ENCODE results near the gene PPP5C. TPM values are rescaled to one million over a fixed set of nuclear protein-coding genes. Genes with fewer than 3 reads are reported as not detected.
A peak's percentile ranks its signal among the peaks of the same experiment; 100 is the strongest.

The PPP5C gene, protein sequence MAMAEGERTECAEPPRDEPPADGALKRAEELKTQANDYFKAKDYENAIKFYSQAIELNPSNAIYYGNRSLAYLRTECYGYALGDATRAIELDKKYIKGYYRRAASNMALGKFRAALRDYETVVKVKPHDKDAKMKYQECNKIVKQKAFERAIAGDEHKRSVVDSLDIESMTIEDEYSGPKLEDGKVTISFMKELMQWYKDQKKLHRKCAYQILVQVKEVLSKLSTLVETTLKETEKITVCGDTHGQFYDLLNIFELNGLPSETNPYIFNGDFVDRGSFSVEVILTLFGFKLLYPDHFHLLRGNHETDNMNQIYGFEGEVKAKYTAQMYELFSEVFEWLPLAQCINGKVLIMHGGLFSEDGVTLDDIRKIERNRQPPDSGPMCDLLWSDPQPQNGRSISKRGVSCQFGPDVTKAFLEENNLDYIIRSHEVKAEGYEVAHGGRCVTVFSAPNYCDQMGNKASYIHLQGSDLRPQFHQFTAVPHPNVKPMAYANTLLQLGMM
- 10 to 100 TPM; 87.4 to 89.2 TPM for total RNA-seq

DNA sequence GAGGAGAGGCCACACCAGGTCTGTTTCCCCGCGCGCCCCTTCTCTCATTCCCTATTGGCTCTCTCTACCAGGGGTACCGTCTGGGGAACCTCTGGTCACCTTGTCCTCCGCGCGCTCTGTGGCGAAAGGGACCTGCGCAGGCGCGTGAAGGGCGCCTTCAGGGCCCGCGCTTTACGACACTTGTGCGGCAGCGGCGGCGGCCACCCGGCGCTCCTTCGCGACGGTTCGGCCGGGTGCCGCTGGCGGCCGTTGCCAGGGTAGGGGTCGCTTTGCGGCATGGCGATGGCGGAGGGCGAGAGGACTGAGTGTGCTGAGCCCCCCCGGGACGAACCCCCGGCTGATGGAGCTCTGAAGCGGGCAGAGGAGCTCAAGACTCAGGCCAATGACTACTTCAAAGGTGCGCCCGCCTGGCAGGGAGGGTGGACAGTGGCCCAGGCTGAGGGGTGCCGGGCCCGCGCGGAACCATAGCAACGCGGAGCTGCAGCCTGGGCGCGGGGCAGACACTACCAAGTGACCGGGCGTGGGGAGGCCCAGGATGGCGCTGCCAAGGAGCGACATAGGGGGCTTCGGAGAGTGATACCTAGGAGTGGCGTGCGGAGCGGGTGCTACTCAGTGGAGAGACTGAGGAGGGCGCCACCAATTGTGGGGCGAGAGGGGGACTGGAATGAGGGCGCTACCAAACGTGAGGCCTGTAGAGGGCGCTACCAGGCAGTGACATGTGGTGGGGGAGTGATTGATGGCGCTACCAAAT lies at the start of gene PPP5C:
TSS of gene PPP5C (plus strand) at position 267 of the 751 bp plus-strand sequence. CDS start at position 277, 10 bp downstream.
- no peaks in the 10 kb centered on the region for H3K9me3 Mint-ChIP-seq

DNA sequence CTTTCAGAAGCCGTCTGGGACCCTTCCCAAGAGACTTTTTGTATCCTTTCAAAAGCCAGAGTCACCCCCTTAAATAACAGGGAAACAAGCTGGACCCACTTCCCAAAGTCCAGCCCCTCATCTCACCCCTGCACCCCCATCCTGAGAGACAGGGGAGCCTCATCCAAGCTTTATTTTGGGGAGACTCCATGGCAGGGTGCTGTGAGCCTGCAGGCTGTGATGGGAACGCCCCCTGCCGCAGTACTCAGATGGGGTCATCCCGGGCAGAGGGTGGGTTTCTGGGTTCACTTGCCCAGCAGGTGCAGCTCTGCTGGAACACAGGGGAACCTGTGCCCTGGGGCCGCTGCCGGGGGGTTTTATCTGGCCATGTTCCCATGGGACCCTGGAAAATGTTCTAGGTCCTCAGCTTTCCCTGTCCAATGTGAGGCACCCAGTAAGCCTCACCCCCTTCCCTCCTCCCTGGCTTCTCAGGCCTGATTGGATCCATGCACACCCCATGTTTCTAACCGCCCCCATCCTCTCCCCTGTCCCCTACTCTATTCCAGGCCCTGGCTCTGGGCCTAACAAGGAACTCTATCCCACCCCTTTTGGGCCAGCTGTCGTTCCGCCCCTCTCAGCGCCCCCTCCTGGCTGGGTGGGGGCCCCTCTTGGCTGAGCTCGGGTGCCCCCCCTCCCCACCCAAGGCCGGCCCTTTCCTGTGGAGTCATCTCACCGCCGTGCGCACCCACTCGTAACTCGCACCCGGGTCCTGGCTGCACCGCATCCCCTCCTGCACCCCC lies 49.0 kb upstream of the PPP5C start:
- CTCF ChIA-PET: interaction anchor here (0.5 kb wide), 1 partner anchor 1069 kb away, joined by 5 read pairs; no protein-coding TSS in a partner anchor
- Mint-ChIP-seq H3K36me3 (ENCODE audit: low read depth) (no peaks in the 10 kb centered on the region), H3K4me1 (ENCODE audit: low read depth) (peaks cover 5% of the 10 kb centered on the region), H3K4me3 (no peak overlapping the region), H3K27ac (no peak overlapping the region), H3K9me3 (no peaks in the 10 kb centered on the region), H3K27me3 (ENCODE audit: low read depth) (peaks cover 27% of the 10 kb centered on the region)
- intact Hi-C loops (cut with micrococcal nuclease): no loop called here
- DNase-seq: no peak

More for the DNA sequence above, at the start of gene PPP5C:
- Mint-ChIP-seq H3K36me3 (ENCODE audit: low read depth) (peaks cover 18% of the 10 kb centered on the region), H3K4me1 (ENCODE audit: low read depth) (peaks cover 42% of the 10 kb centered on the region), H3K27me3 (ENCODE audit: low read depth) (no peaks in the 10 kb centered on the region), H3K27ac (peak within 1 kb of the TSS; percentile 88), H3K4me3 (peak within 1 kb of the TSS; percentile 90)
- CTCF ChIA-PET: interaction anchor here (0.6 to 1.9 kb wide), 8 partner anchors 15 to 169 kb away, joined by 3 to 6 read pairs (median 4); no protein-coding TSS in a partner anchor
- DNase-seq: peak; percentile 96
- intact Hi-C loops (cut with micrococcal nuclease): loop anchor here (1.0 to 10.0 kb wide), 7 partner anchors 24 to 462 kb away; partner anchors contain the start of genes CCDC61, IRF2BP1 and PRKD2

DNA sequence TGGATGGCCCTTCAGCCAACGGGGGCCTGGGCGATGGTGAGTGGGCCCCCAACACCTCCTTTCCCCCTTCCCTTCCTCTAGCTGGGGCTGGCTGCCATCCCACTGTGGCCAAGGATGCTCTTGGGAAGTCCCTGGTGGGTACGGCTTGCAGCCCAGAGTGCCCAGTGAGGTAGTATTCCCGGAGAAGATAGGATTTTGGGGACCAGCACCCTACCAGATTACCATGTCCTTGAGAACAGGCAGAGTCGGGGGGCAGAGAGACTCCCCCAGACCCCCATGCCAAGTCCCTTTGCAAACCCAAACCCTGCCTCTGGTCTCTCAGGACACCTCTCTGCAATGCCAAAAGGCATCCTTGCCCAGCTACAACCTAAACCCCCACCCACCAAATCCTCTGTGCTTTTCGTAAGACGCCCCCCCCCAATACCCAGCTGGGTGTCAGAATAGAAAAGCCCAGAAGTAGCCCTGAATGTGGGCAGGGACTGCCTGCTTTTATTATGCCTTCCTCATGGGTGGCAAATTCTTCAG lies 48.3 kb upstream of the PPP5C start:
- Mint-ChIP-seq H3K36me3 (ENCODE audit: low read depth) (no peaks in the 10 kb centered on the region), H3K27ac (no peak overlapping the region), H3K4me3 (no peak overlapping the region), H3K9me3 (no peaks in the 10 kb centered on the region), H3K4me1 (ENCODE audit: low read depth) (peaks cover 5% of the 10 kb centered on the region), H3K27me3 (ENCODE audit: low read depth) (peaks cover 27% of the 10 kb centered on the region)
- CTCF ChIA-PET: interaction anchor here (1.3 kb wide), 1 partner anchor 34 kb away, joined by 7 read pairs; no protein-coding TSS in a partner anchor
- intact Hi-C loops (cut with micrococcal nuclease): no loop called here
- no peak for DNase-seq

DNA sequence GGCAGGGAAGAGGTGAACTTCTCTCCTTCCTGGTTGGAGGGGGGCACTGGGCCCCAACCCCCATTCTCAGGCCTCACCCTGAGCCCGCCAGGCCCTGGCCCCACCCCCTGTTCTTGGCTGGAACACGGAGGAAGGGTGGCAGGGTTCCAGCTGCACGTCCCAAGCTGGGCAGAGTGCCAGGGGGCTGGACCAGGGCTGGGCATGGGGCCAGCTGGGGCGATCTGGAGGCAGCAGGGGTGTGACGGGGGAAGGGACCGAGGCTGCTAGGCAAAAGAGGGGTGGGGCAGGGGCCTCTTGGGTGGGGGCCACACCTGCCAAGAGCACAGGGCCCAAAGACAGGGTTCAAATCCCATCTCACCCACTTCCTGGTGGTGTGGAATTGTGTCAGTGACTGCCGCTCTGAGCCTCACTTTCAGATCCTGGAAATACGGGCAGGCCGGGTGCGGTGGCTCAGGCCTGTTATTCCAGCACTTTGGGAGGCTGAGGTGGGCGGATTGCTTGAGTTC lies 47.8 kb upstream of the PPP5C start:
- H3K9me3 Mint-ChIP-seq: no peaks in the 10 kb centered on the region
- H3K4me3 Mint-ChIP-seq: no peak overlapping the region
- peaks cover 5% of the 10 kb centered on the region for H3K4me1 Mint-ChIP-seq (ENCODE audit: low read depth)
- H3K27me3 Mint-ChIP-seq (ENCODE audit: low read depth): peaks cover 27% of the 10 kb centered on the region
- no peak for DNase-seq
- H3K36me3 Mint-ChIP-seq (ENCODE audit: low read depth): no peaks in the 10 kb centered on the region
- no peak overlapping the region for H3K27ac Mint-ChIP-seq
- intact Hi-C loops (cut with micrococcal nuclease): no loop called here
- CTCF ChIA-PET: interaction anchor here (1.3 kb wide), 1 partner anchor 34 kb away, joined by 7 read pairs; no protein-coding TSS in a partner anchor

DNA sequence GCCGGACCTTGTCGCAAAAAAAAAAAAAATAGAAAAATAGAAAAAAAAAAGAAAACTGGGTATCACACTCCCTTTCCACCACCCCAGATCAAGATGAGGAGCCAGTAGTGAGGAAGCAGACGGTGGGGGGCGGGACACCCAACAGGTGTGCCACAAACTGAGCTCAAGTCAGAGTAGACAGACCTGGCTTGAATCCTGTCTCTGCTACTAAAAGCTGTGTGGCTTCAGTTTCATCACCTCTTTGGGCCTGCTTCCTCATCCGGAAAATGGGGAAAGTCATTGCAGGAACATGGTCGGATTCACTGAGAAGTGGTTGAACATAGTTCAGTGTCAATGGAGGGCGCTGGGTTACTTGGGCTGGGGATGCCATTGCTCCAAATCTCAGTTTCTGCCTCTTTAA lies 47.2 kb upstream of the PPP5C start:
- Mint-ChIP-seq H3K4me1 (ENCODE audit: low read depth) (peaks cover 5% of the 10 kb centered on the region), H3K9me3 (no peaks in the 10 kb centered on the region), H3K4me3 (no peak overlapping the region), H3K27me3 (ENCODE audit: low read depth) (peaks cover 25% of the 10 kb centered on the region), H3K27ac (no peak overlapping the region), H3K36me3 (ENCODE audit: low read depth) (no peaks in the 10 kb centered on the region)
- CTCF ChIA-PET: interaction anchor here (1.3 kb wide), 1 partner anchor 35 kb away, joined by 7 read pairs; no protein-coding TSS in a partner anchor
- no peak for DNase-seq
- intact Hi-C loops (cut with micrococcal nuclease): no loop called here

DNA sequence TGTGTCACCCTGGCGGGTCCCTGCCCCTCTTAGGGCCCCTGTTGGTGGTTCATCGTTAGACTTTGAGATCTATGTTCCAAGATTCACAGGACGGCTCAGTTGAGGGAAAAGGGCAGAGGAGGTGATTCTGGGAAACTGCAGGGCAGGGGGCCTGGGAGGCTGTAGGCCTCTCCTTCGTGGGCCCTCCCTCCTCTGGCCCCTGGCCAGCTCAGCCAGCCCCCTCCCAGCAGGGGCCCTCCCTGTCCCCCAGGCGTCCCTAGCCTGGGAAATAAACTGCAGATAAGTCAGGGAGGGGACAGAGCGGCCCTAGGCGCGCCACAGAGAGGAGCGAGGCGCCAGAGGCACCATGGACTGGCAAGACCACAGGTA lies 43.6 kb upstream of the PPP5C start:
- H3K27ac Mint-ChIP-seq: no peak overlapping the region
- H3K9me3 Mint-ChIP-seq: peaks cover 12% of the 10 kb centered on the region
- no peaks in the 10 kb centered on the region for H3K4me1 Mint-ChIP-seq (ENCODE audit: low read depth)
- H3K4me3 Mint-ChIP-seq: no peak overlapping the region
- DNase-seq: no peak
- peaks cover 5% of the 10 kb centered on the region for H3K27me3 Mint-ChIP-seq (ENCODE audit: low read depth)
- CTCF ChIA-PET: no interaction called here
- H3K36me3 Mint-ChIP-seq (ENCODE audit: low read depth): no peaks in the 10 kb centered on the region
- intact Hi-C loops (cut with micrococcal nuclease): no loop called here

DNA sequence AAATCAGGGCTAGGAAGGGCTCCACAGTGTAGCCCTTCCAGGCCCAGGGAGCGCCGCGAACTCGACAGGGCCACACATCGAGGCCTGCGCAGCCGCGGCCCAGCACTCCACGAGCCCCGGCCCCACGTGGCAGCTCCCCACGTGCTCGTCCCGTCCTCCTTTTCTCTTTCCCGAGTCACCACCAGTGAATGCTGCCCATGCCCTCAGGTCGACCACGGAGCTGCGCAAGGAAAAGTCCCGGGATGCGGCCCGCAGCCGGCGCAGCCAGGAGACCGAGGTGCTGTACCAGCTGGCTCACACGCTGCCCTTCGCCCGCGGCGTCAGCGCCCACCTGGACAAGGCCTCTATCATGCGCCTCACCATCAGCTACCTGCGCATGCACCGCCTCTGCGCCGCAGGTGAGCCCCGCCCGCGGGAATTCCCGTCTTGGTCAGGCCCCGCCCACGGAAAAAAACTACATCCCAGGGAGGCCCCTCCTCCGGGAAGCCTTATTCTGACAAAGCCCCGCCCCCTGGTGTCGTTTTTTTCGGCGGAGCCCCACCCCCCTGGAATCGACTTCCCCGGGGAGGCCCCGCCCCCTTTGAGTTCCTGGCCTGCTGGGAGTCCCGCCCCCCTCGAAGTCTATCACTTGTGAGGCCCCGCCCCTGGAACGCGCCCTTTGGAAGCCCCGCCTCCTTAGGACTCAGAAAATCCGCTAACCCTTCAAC lies 43.0 kb upstream of the PPP5C start:
- H3K4me1 Mint-ChIP-seq (ENCODE audit: low read depth): no peaks in the 10 kb centered on the region
- H3K9me3 Mint-ChIP-seq: peaks cover 12% of the 10 kb centered on the region
- DNase-seq: no peak
- no peak overlapping the region for H3K4me3 Mint-ChIP-seq
- CTCF ChIA-PET: no interaction called here
- H3K27me3 Mint-ChIP-seq (ENCODE audit: low read depth): peaks cover 5% of the 10 kb centered on the region
- H3K27ac Mint-ChIP-seq: no peak overlapping the region
- H3K36me3 Mint-ChIP-seq (ENCODE audit: low read depth): no peaks in the 10 kb centered on the region
- intact Hi-C loops (cut with micrococcal nuclease): no loop called here

DNA sequence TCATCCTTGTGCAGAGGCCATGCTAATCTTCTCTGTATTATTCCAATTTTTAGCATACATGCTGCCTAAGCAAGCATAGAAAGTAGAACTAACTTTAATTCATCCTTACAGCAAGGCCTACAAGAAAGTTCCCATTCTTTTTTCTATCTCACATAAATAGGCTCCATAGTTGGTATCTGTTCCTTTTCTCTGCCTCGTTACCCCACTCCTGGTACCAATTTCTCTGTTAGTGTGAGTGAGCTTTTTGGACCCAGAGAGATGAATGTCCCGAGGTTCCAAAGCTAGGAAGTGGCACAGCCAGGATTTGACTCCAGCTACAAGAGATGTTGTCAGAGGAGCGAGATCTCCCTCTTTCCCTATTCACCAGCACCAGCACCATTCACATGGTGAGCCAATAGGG lies 40.4 kb upstream of the PPP5C start:
- Mint-ChIP-seq H3K4me3 (no peak overlapping the region), H3K27ac (no peak overlapping the region)
- intact Hi-C loops (cut with micrococcal nuclease): no loop called here

DNA sequence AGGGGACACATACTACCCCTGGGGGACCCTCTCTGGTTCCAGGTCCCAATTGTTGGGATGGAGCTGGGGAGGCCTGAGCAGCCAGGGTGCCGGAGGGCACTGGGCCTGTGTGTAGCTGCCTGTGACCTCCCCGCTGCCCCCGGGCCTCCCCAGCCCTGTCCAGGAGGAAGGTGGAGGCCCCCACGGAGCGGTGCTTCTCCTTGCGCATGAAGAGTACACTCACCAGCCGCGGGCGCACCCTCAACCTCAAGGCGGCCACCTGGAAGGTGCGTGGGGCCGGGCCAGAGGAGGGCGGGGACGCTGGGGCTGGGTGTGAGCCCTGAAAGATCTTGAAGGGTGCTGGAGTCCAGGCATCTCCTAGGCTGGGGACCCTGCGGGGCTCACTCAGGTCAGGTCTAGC lies 38.4 kb upstream of the PPP5C start:
- DNase-seq: no peak
- CTCF ChIA-PET: interaction anchor here (0.9 kb wide), 1 partner anchor 26 kb away, joined by 3 read pairs; no protein-coding TSS in a partner anchor
- no peaks in the 10 kb centered on the region for H3K27me3 Mint-ChIP-seq (ENCODE audit: low read depth)
- intact Hi-C loops (cut with micrococcal nuclease): no loop called here
- no peaks in the 10 kb centered on the region for H3K36me3 Mint-ChIP-seq (ENCODE audit: low read depth)
- H3K4me3 Mint-ChIP-seq: no peak overlapping the region
- H3K27ac Mint-ChIP-seq: no peak overlapping the region
- H3K9me3 Mint-ChIP-seq: peaks cover 12% of the 10 kb centered on the region
- H3K4me1 Mint-ChIP-seq (ENCODE audit: low read depth): no peaks in the 10 kb centered on the region

More for the DNA sequence above, 40.4 kb upstream of the PPP5C start:
- DNase-seq: no peak
- Mint-ChIP-seq H3K36me3 (ENCODE audit: low read depth) (no peaks in the 10 kb centered on the region), H3K9me3 (peaks cover 12% of the 10 kb centered on the region), H3K4me1 (ENCODE audit: low read depth) (no peaks in the 10 kb centered on the region), H3K27me3 (ENCODE audit: low read depth) (no peaks in the 10 kb centered on the region)
- CTCF ChIA-PET: no interaction called here

DNA sequence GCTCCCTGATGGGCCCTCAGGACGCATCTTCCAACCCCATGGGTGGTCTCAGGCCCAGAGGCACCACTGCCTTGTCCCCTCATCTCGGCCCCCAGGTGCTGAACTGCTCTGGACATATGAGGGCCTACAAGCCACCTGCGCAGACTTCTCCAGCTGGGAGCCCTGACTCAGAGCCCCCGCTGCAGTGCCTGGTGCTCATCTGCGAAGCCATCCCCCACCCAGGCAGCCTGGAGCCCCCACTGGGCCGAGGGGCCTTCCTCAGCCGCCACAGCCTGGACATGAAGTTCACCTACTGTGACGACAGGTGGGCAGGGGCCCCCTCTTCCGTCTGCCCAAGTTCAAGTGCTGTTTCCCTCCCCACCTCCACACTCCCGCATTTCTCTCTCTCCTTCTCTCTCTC lies 37.8 kb upstream of the PPP5C start:
- no peak overlapping the region for H3K4me3 Mint-ChIP-seq
- H3K27me3 Mint-ChIP-seq (ENCODE audit: low read depth): no peaks in the 10 kb centered on the region
- no peak overlapping the region for H3K27ac Mint-ChIP-seq
- intact Hi-C loops (cut with micrococcal nuclease): no loop called here
- CTCF ChIA-PET: no interaction called here
- H3K36me3 Mint-ChIP-seq (ENCODE audit: low read depth): no peaks in the 10 kb centered on the region
- H3K9me3 Mint-ChIP-seq: peaks cover 12% of the 10 kb centered on the region
- DNase-seq: no peak
- H3K4me1 Mint-ChIP-seq (ENCODE audit: low read depth): no peaks in the 10 kb centered on the region

DNA sequence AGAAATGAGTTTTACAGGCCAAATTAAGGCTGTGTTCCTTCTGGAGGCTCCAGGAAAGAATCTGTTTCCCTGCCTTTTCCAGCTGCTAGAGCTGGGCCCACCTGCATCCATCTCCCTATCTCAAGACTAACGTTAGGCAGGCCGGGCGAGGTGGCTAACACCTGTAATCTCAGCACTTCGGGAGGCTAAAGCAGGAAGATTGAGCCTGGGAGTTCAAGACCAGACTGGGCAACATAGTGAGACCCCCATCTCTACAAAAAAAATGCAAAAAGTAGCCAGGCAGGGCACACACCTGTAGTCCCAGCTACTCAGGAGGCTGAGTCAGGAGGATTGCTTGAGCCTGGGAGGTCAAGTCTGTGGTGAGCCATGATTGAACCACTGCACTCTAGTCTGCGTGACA lies 35.4 kb upstream of the PPP5C start:
- no peak overlapping the region for H3K27ac Mint-ChIP-seq
- H3K4me3 Mint-ChIP-seq: no peak overlapping the region
- no peaks in the 10 kb centered on the region for H3K27me3 Mint-ChIP-seq (ENCODE audit: low read depth)
- peaks cover 7% of the 10 kb centered on the region for H3K9me3 Mint-ChIP-seq
- DNase-seq: no peak
- H3K4me1 Mint-ChIP-seq (ENCODE audit: low read depth): no peaks in the 10 kb centered on the region
- CTCF ChIA-PET: interaction anchor here (0.8 kb wide), 1 partner anchor 22 kb away, joined by 6 read pairs; no protein-coding TSS in a partner anchor
- no peaks in the 10 kb centered on the region for H3K36me3 Mint-ChIP-seq (ENCODE audit: low read depth)
- intact Hi-C loops (cut with micrococcal nuclease): no loop called here
